Measurements from ENCODE around the gene SEMA3C. TPM values are rescaled to one million over a fixed set of nuclear protein-coding genes. Genes with fewer than 3 reads are reported as not detected.

Gene SEMA3C
- total RNA-seq, 6 donors from 2014 or later = 30.7 to 81.7 (median 50.1) TPM

GRCh38 chr7:80732630-80733029 lies 186.2 kb downstream of the SEMA3C start:
- Histone ChIP-seq H3K4me3 (no peak overlapping the region), H3K36me3 (no peaks in the 10 kb centered on the region), H3K4me1 (no peaks in the 10 kb centered on the region), H3K27ac (no peak overlapping the region), H3K27me3 (no peaks in the 10 kb centered on the region), H3K9me3 (no peaks in the 10 kb centered on the region)
- no peak for ATAC-seq (ENCODE audit: low FRiP score in 2 of 2)
- DNase-seq = no peak
- WGBS, 2 donors = 61 to 73% methylated on average over 6 of the region's 6 CpGs
- TF ChIP-seq, protein P1, sequence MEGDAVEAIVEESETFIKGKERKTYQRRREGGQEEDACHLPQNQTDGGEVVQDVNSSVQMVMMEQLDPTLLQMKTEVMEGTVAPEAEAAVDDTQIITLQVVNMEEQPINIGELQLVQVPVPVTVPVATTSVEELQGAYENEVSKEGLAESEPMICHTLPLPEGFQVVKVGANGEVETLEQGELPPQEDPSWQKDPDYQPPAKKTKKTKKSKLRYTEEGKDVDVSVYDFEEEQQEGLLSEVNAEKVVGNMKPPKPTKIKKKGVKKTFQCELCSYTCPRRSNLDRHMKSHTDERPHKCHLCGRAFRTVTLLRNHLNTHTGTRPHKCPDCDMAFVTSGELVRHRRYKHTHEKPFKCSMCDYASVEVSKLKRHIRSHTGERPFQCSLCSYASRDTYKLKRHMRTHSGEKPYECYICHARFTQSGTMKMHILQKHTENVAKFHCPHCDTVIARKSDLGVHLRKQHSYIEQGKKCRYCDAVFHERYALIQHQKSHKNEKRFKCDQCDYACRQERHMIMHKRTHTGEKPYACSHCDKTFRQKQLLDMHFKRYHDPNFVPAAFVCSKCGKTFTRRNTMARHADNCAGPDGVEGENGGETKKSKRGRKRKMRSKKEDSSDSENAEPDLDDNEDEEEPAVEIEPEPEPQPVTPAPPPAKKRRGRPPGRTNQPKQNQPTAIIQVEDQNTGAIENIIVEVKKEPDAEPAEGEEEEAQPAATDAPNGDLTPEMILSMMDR (IDR thresholded peaks at IDR 0.05) = no peak
- TF ChIP-seq POLR2AphosphoS5 (IDR thresholded peaks at IDR 0.05) (no peak), POLR2A (IDR thresholded peaks at IDR 0.05) (no peak), EP300 (IDR thresholded peaks at IDR 0.05) (no peak)

DNA sequence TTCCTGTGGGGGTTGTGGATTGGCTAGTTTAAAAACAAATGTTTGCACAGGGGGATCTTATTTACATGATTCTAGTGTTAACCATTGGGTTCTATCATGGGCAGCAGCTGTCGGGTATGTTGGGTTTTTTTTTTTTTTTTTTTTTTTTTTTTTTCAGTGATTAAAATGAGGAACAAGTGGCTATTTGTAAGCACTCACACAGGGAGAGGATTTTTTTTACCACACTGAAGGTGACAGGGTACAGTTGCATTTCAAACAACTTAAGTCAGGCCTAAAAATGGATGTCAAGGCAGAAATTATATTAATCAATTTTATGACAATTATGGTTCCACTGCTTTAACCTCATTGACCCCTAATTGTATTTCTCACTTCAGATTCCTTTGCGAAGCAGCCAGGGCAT lies 187.6 kb downstream of the SEMA3C start:
- TF ChIP-seq POLR2AphosphoS5 (IDR thresholded peaks at IDR 0.05) = no peak
- no peak for TF ChIP-seq POLR2A (IDR thresholded peaks at IDR 0.05)
- TF ChIP-seq EP300 (IDR thresholded peaks at IDR 0.05) = no peak
- TF ChIP-seq, protein P1 (IDR thresholded peaks at IDR 0.05) = no peak
- ATAC-seq (ENCODE audit: low FRiP score in 2 of 2) (no peak), DNase-seq (no peak)
- no peaks in the 10 kb centered on the region for H3K9me3 ChIP-seq
- H3K27me3 ChIP-seq = no peaks in the 10 kb centered on the region
- no peaks in the 10 kb centered on the region for H3K4me1 ChIP-seq
- no peak overlapping the region for H3K27ac ChIP-seq
- H3K4me3 ChIP-seq = no peak overlapping the region
- H3K36me3 ChIP-seq = no peaks in the 10 kb centered on the region
- WGBS, 2 donors = 68 to 78% methylated on average over 2 of the region's 2 CpGs

- ATAC-seq (ENCODE audit: low FRiP score in 2 of 2) (peak in 1 of 2 donors; percentile 61), DNase-seq (no peak)
- no peak for TF ChIP-seq POLR2A (IDR thresholded peaks at IDR 0.05)
- TF ChIP-seq, protein P1 (IDR thresholded peaks at IDR 0.05) = no peak
- 66 to 68% methylated on average over 2 of the region's 2 CpGs for WGBS, 2 donors
- H3K27ac ChIP-seq = peak overlapping the region in 1 of 4 donors; percentile 10
- no peaks in the 10 kb centered on the region for H3K4me1 ChIP-seq
- H3K9me3 ChIP-seq = no peaks in the 10 kb centered on the region
- H3K36me3 ChIP-seq = no peaks in the 10 kb centered on the region
- no peaks in the 10 kb centered on the region for H3K27me3 ChIP-seq
- H3K4me3 ChIP-seq = no peak overlapping the region
Observed at GRCh38 chr7:80729591-80730320, 189.1 kb downstream of the SEMA3C start.

- no peak for DNase-seq
- Histone ChIP-seq H3K4me1 (peaks cover 7 to 17% (median 14%) of the 10 kb centered on the region in 4 donors), H3K9me3 (no peaks in the 10 kb centered on the region), H3K27ac (no peak overlapping the region), H3K36me3 (no peaks in the 10 kb centered on the region), H3K27me3 (no peaks in the 10 kb centered on the region), H3K4me3 (no peak overlapping the region)
- no peak for TF ChIP-seq EP300 (IDR thresholded peaks at IDR 0.05)
- TF ChIP-seq POLR2A (IDR thresholded peaks at IDR 0.05) = no peak
- no peak for TF ChIP-seq POLR2AphosphoS5 (IDR thresholded peaks at IDR 0.05)
- TF ChIP-seq, protein P1 (IDR thresholded peaks at IDR 0.05) = no peak
- no peak for ATAC-seq (ENCODE audit: low FRiP score in 2 of 2)
- 73 to 77% methylated on average over 3 of the region's 3 CpGs for WGBS, 2 donors
Observed at GRCh38 chr7:80726666-80727065, 192.2 kb downstream of the SEMA3C start.

- ATAC-seq (ENCODE audit: low FRiP score in 2 of 2) = no peak
- Histone ChIP-seq H3K4me1 (peaks cover 7 to 21% (median 15%) of the 10 kb centered on the region in 4 donors), H3K27me3 (no peaks in the 10 kb centered on the region), H3K36me3 (no peaks in the 10 kb centered on the region), H3K9me3 (no peaks in the 10 kb centered on the region), H3K27ac (no peak overlapping the region), H3K4me3 (no peak overlapping the region)
- TF ChIP-seq POLR2A (IDR thresholded peaks at IDR 0.05) (no peak), EP300 (IDR thresholded peaks at IDR 0.05) (no peak), POLR2AphosphoS5 (IDR thresholded peaks at IDR 0.05) (no peak)
- TF ChIP-seq, protein P1 (IDR thresholded peaks at IDR 0.05) = no peak
- WGBS, 2 donors = 70 to 75% methylated on average over 4 of the region's 4 CpGs
- DNase-seq = no peak
Observed at GRCh38 chr7:80725181-80725611, 193.7 kb downstream of the SEMA3C start.

Data from upper lobe of left lung (tissue), 6 donors.